Measurements from ENCODE around the gene SH3RF1. TPM values are rescaled to one million over a fixed set of nuclear protein-coding genes. Genes with fewer than 3 reads are reported as not detected.
A peak's percentile ranks its signal among the peaks of the same experiment; 100 is the strongest.

The SH3RF1 gene
- total RNA-seq, 1 experiment from 2014 or later: 59.5 TPM

- H3K9me3 ChIP-seq (ENCODE audit: control insufficient read depth in 1 of 2, insufficient read depth in 1 of 2, low read depth in 1 of 2, low read length in 2 of 2): no peaks in the 10 kb centered on the region
- DNase-seq (ENCODE audit: low read depth, low spot score) (peak; percentile 44), ATAC-seq (peak; percentile 88)
- BruUV-seq (replicated peaks): no TSS peak
- peak overlapping the region; percentile 58 for H3K4me2 ChIP-seq (ENCODE audit: low read length)
- peak overlapping the region; percentile 21; the same call in 1 of the 2 replicates for H3K9ac ChIP-seq (ENCODE audit: low read length)
- H3K4me1 ChIP-seq (ENCODE audit: control insufficient read depth in 1 of 2, insufficient read depth in 2 of 2, low read length in 2 of 2): peaks cover 16 to 33% of the 10 kb centered on the region in 2 experiments
- H3K9me2 ChIP-seq (ENCODE audit: insufficient read depth): no peaks in the 10 kb centered on the region
- H3K36me3 ChIP-seq (ENCODE audit: control insufficient read depth in 1 of 2, insufficient read depth in 2 of 2, low read length in 2 of 2): peaks cover 4 to 11% of the 10 kb centered on the region in 2 experiments; a peak in 1 of 4 replicates
- peaks cover 24% of the 10 kb centered on the region for H3K79me2 ChIP-seq (ENCODE audit: insufficient read depth, low read length)
- intact Hi-C loops (cut with micrococcal nuclease): no loop called here
- H4K20me1 ChIP-seq (ENCODE audit: insufficient read depth): no peaks in the 10 kb centered on the region; the same call in 1 of the 2 replicates
- no peaks in the 10 kb centered on the region for H3K27me3 ChIP-seq (ENCODE audit: insufficient read depth, low read length)
- ChIA-PET POLR2A (no interaction called here), RAD21 (ENCODE audit: low non-redundant PET in 1 of 2, low total read pairs in 2 of 2, uncharacterized antibody in 2 of 2, unreplicated experiment in 2 of 2) (no interaction called here), CTCF (no interaction called here)
- TF ChIP-seq MAX (IDR thresholded peaks at IDR 0.05) (peak; percentile 86), JUND (IDR thresholded peaks at IDR 0.05) (peak; percentile 70), POLR2AphosphoS5 (IDR thresholded peaks at IDR 0.05; ENCODE audit: low read depth, low read length) (no peak), FOSL1 (IDR thresholded peaks at IDR 0.05; ENCODE audit: low read depth) (peak; percentile 75), SP1 (IDR thresholded peaks at IDR 0.05; ENCODE audit: low read depth) (peak; percentile 60), CEBPB (IDR thresholded peaks at IDR 0.05; ENCODE audit: low read depth) (peak; percentile 55; the same call in 1 of the 2 replicates), SIN3A (IDR thresholded peaks at IDR 0.05; ENCODE audit: low read depth) (peak; percentile 64; the same call in 1 of the 2 replicates), ZNF274 (IDR thresholded peaks at IDR 0.05; ENCODE audit: low read depth, low read length) (no peak), CBX3 (IDR thresholded peaks at IDR 0.05; ENCODE audit: low read depth) (peak; percentile 43; the same call in 1 of the 2 replicates), YY1 (IDR thresholded peaks at IDR 0.05; ENCODE audit: extremely low read depth, insufficient replicate concordance, low read depth, low read length) (no peak), ATF3 (IDR thresholded peaks at IDR 0.05) (no peak)
- no peak overlapping the region for H2AFZ ChIP-seq (ENCODE audit: low read depth, low read length, poor library complexity, severe bottlenecking)
- peak overlapping the region; percentile 35; the same call in 1 of the 2 replicates for H3K27ac ChIP-seq (ENCODE audit: low read depth, low read length)
- no peak overlapping the region for H3K4me3 ChIP-seq (replicated peaks in 1 of 2; ENCODE audit: low read depth in 1 of 2, low read length in 2 of 2)
Observed at GRCh38 chr4:169147191-169147590, 123.6 kb downstream of the SH3RF1 start.

GRCh38 chr4:169144061-169144600 is 126.6 kb downstream of the SH3RF1 start:
- no peak for ATAC-seq
- TF ChIP-seq EZH2 (IDR thresholded peaks at IDR 0.05) (no peak), CTCF (IDR thresholded peaks at IDR 0.05 in 2 of 3, conservative IDR thresholded peaks at IDR 0.05 in 1 of 3; ENCODE audit: borderline replicate concordance in 1 of 3, insufficient read depth in 1 of 3, low read depth in 2 of 3, low read length in 2 of 3) (no peak), EGR1 (IDR thresholded peaks at IDR 0.05; ENCODE audit: low read depth) (no peak), SIN3A (IDR thresholded peaks at IDR 0.05; ENCODE audit: low read depth) (no peak), EZH2phosphoT487 (IDR thresholded peaks at IDR 0.05; ENCODE audit: borderline replicate concordance) (no peak), YY1 (IDR thresholded peaks at IDR 0.05; ENCODE audit: extremely low read depth, insufficient replicate concordance, low read depth, low read length) (no peak), CEBPB (IDR thresholded peaks at IDR 0.05; ENCODE audit: low read depth) (no peak), ATF3 (IDR thresholded peaks at IDR 0.05) (no peak)

More at GRCh38 chr4:169144061-169144600, 126.6 kb downstream of the SH3RF1 start:
- Histone ChIP-seq H3K27ac (ENCODE audit: low read depth, low read length) (no peak overlapping the region), H3K9me3 (ENCODE audit: control insufficient read depth in 1 of 2, insufficient read depth in 1 of 2, low read depth in 1 of 2, low read length in 2 of 2) (no peaks in the 10 kb centered on the region), H3K4me1 (ENCODE audit: control insufficient read depth in 1 of 2, insufficient read depth in 2 of 2, low read length in 2 of 2) (peaks cover 16 to 27% of the 10 kb centered on the region in 2 experiments), H3K36me3 (ENCODE audit: control insufficient read depth in 1 of 2, insufficient read depth in 2 of 2, low read length in 2 of 2) (0 out of 4 replicates have a peak, but pooled peaks cover 0 to 3% of the 10 kb centered on the region in 2 experiments), H3K4me3 (replicated peaks in 1 of 2; ENCODE audit: low read depth in 1 of 2, low read length in 2 of 2) (no peak overlapping the region), H4K20me1 (ENCODE audit: insufficient read depth) (no peaks in the 10 kb centered on the region), H2AFZ (ENCODE audit: low read depth, low read length, poor library complexity, severe bottlenecking) (no peak overlapping the region), H3K9ac (ENCODE audit: low read length) (no peak overlapping the region), H3K79me2 (ENCODE audit: insufficient read depth, low read length) (peaks cover 13% of the 10 kb centered on the region), H3K27me3 (ENCODE audit: insufficient read depth, low read length) (no peaks in the 10 kb centered on the region), H3K9me2 (ENCODE audit: insufficient read depth) (no peaks in the 10 kb centered on the region), H3K4me2 (ENCODE audit: low read length) (no peak overlapping the region)
- ChIA-PET RAD21 (ENCODE audit: low non-redundant PET in 1 of 2, low total read pairs in 2 of 2, uncharacterized antibody in 2 of 2, unreplicated experiment in 2 of 2) (no interaction called here), POLR2A (no interaction called here), CTCF (no interaction called here)
- no TSS peak for BruUV-seq (replicated peaks)
- no peak for DNase-seq (ENCODE audit: low read depth, low spot score)
- intact Hi-C loops (cut with micrococcal nuclease): no loop called here
